PFSK-1 (cell line): Measurements from ENCODE around the gene CTRB1.

ENCODE experiments used
- FOXP2 ChIP-seq: optimal IDR thresholded peaks from 2 replicates; pipeline ENCODE3; 2011; ENCODE audit warnings: borderline replicate concordance, control low read depth, inconsistent platforms; ENCODE audit not compliant: insufficient read depth; ENCODE audit errors: extremely low read length, extremely low read depth
- POLR2AphosphoS5 ChIP-seq: IDR thresholded peaks from 2 replicates; pipeline ENCODE4 v1.6.1; 2012; ENCODE audit warnings: low read depth, mild to moderate bottlenecking, control low read depth, low read length, moderate library complexity
- REST ChIP-seq, 2 experiments: IDR thresholded peaks; 2 replicates each; pipeline versions ENCODE4 v1.6.1 to v1.8.0; 2011 to 2012; ENCODE audit warnings: low read depth in 2 of 2, low read length in 2 of 2, control low read depth in 1 of 2, inconsistent platforms in 1 of 2, mild to moderate bottlenecking in 1 of 2, moderate library complexity in 1 of 2; ENCODE audit not compliant: insufficient read depth in 1 of 2
- SIN3A ChIP-seq: IDR thresholded peaks from 2 replicates; pipeline ENCODE4 v1.6.1; 2012; ENCODE audit warnings: mild to moderate bottlenecking, low read length, moderate library complexity, borderline replicate concordance; ENCODE audit not compliant: insufficient read depth
- TAF1 ChIP-seq: IDR thresholded peaks from 2 replicates; pipeline ENCODE4 v1.6.1; 2012; ENCODE audit warnings: low read length, control low read depth, borderline replicate concordance; ENCODE audit not compliant: insufficient read depth

The CTRB1 gene

DNA sequence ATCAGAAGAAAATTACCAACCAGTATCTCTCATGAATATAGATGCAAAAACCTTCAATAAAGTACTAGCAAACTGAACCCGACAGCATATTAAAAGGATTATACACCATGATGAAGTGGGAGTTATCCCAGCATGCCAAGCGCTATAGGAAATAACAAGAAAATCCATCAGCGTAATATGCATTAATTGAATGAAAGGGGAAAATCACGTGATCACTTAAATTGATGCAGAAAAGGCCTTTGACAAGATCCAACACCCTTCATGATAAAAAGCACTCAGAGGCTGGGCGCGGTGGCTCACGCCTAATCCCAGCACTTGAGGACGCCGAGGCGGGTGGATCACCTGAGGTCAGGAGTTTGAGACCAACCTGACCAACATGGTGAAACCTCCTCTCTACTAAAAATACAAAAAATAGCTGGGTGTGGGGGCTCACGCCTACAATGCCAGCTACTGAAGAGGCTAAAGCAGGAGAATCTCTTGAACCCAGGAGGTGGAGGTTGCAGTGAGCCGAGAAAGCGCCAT lies 16.7 kb upstream of the CTRB1 start:
- TF ChIP-seq REST (IDR thresholded peaks at IDR 0.05; ENCODE audit: insufficient read depth in 1 of 2, low read depth in 2 of 2, low read length in 2 of 2) (no peak), FOXP2 (no peak), POLR2AphosphoS5 (no peak), SIN3A (no peak), TAF1 (no peak)

DNA sequence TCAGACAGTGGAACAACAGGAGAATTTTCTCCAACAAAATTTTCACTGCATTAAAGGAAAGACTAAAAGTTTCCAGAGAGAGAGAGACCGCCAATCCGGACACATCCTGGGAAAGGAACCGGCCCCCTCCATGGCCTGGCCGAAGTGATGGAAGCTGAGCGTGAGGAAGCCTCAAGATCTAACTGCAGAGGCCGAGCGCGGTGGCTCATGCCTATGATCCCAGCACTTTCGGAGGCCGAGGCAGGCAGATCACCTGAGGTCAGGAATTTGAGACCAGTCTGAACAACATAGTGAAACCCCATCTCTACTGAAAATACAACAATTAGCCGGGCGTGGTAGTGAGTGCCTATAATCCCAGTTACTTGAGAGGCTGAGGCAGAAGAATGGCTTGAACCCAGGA lies 15.7 kb upstream of the CTRB1 start:
- TF ChIP-seq REST (IDR thresholded peaks at IDR 0.05; ENCODE audit: insufficient read depth in 1 of 2, low read depth in 2 of 2, low read length in 2 of 2) (no peak), FOXP2 (no peak)

GRCh38 chr16:75203667-75204409 lies 14.9 kb upstream of the CTRB1 start:
- TF ChIP-seq SIN3A = no peak
- TF ChIP-seq POLR2AphosphoS5 = no peak
- TF ChIP-seq TAF1 = no peak
- no peak for TF ChIP-seq FOXP2
- no peak for TF ChIP-seq REST (IDR thresholded peaks at IDR 0.05; ENCODE audit: insufficient read depth in 1 of 2, low read depth in 2 of 2, low read length in 2 of 2)

- TF ChIP-seq FOXP2 (no peak), SIN3A (no peak), TAF1 (no peak), REST (IDR thresholded peaks at IDR 0.05; ENCODE audit: insufficient read depth in 1 of 2, low read depth in 2 of 2, low read length in 2 of 2) (no peak), POLR2AphosphoS5 (no peak)
Observed at GRCh38 chr16:75204410-75204758, 14.4 kb upstream of the CTRB1 start.
